GM12892 (cell line): ENCODE data around the gene OPCML.

Experiments used
- POLR2A ChIP-seq: IDR thresholded peaks from 2 replicates; pipeline ENCODE4 v1.6.1; 2011; ENCODE audit warnings: low read depth, low read length, control low read depth
- POLR2AphosphoS5 ChIP-seq: IDR thresholded peaks from 2 replicates; pipeline ENCODE4 v1.6.1; 2011; ENCODE audit warnings: low read depth, low read length, control low read depth
- TAF1 ChIP-seq: IDR thresholded peaks from 2 replicates; pipeline ENCODE4 v1.6.1; 2011; ENCODE audit warnings: low read depth, mild to moderate bottlenecking, control low read depth, low read length, borderline replicate concordance

DNA sequence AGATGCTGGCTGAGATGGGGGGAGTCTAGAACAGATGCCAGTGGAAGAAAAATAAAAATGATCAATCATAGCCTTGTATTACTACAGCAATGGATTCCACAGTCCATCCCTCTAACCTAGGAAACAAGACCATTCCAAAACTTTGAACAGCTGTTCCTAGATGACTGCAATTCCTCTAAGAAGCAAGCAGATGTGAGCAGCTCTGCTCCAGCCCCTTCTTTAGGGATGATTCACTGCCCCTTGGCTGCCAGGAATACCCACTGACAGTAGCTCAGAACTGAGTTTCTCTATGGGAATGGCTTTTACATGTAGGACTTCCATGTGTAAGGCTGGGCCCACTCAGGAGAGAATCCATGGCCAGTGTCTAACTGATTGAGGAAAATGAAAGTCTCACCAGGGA lies 943.9 kb downstream of the OPCML start:
- TF ChIP-seq POLR2A (no peak), POLR2AphosphoS5 (no peak), TAF1 (no peak)
